ENCODE measurements around the gene CHD2.

Gene CHD2

DNA sequence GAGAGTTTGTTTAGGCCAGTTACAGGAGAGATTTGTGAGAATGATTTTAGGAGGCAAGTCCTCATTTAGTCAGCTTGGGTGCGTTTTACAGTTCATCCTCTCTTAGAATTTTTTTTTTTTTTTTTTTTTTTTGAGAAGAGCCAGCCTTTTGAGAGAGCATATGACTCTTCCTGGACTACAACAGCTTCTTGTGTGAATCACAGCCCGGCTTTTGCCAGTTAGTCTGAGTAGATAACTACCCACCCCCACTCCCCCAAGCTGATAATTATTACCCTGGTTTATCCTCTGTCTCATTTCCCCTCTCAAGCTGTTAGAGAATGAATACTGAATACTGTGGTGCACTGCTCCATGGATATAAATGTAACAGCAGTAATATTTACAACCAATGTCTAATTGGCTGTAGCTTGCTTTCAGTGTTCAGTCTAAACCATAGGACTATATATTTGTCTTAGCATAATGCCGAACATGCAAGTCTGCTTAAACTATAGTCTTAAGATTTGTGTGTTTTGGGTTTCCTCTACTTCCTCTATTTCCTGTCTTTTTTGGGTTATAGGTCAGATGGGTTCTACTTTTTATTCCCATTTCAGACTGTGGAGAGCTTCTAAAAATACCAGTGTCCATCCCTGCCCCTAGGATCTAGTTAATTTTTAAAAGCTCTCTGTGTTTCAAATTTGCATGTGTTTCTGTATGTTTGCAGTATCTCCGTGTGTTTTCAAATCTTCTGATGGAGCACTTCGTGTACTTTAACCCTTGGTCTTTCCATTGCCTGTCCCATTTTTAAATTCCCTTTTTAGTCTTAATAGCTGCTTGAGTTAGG, 8.0 kb downstream of the CHD2 start:
- Histone ChIP-seq H3K4me1 (ENCODE audit: low read depth, poor library complexity, severe bottlenecking) (peaks cover 60% of the 10 kb centered on the region), H4K20me1 (ENCODE audit: insufficient read depth) (no peaks in the 10 kb centered on the region), H3K4me2 (no peak overlapping the region), H3K4me3 (IDR thresholded peaks at IDR 0.05; ENCODE audit: insufficient read depth, low read depth, low read length) (no peak overlapping the region), H3K27ac (no peak overlapping the region), H3K36me3 (ENCODE audit: insufficient read depth) (no peaks in the 10 kb centered on the region), H3K79me2 (ENCODE audit: insufficient read depth, low read depth) (peaks cover 98% of the 10 kb centered on the region), H2AFZ (ENCODE audit: low read depth) (no peak overlapping the region), H3K27me3 (ENCODE audit: insufficient read depth, low read depth) (no peaks in the 10 kb centered on the region), H3K9ac (no peak overlapping the region)
- no peak for TF ChIP-seq CTCF (conservative IDR thresholded peaks at IDR 0.05; ENCODE audit: low read depth, low read length)

DNA sequence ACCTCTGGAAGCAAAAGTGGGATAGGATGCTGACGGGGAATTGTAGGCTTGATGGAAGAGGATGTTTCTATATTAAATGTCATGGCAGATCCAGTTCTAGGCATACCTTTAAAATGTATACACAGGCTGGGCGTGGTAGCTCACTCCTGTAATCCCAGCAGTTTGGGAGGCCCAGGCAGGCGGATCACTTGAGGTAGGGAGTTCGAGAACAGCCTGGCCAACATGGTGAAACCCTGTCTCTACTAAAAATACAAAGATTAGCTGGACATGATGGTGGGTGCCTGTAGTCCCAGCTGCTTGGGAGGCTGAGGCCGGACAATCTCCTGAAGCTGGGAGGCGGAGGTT, 8.6 kb downstream of the CHD2 start:
- Histone ChIP-seq H3K9ac (no peak overlapping the region), H3K79me2 (ENCODE audit: insufficient read depth, low read depth) (peaks cover 98% of the 10 kb centered on the region), H3K27ac (no peak overlapping the region), H2AFZ (ENCODE audit: low read depth) (no peak overlapping the region), H3K4me2 (no peak overlapping the region), H3K4me1 (ENCODE audit: low read depth, poor library complexity, severe bottlenecking) (peaks cover 66% of the 10 kb centered on the region), H3K4me3 (IDR thresholded peaks at IDR 0.05; ENCODE audit: insufficient read depth, low read depth, low read length) (no peak overlapping the region), H3K27me3 (ENCODE audit: insufficient read depth, low read depth) (no peaks in the 10 kb centered on the region), H4K20me1 (ENCODE audit: insufficient read depth) (no peaks in the 10 kb centered on the region), H3K36me3 (ENCODE audit: insufficient read depth) (no peaks in the 10 kb centered on the region)
- TF ChIP-seq CTCF (conservative IDR thresholded peaks at IDR 0.05; ENCODE audit: low read depth, low read length) = no peak

- Histone ChIP-seq H3K27ac (no peak overlapping the region), H3K36me3 (ENCODE audit: insufficient read depth) (no peaks in the 10 kb centered on the region), H3K79me2 (ENCODE audit: insufficient read depth, low read depth) (peaks cover 99% of the 10 kb centered on the region), H3K9ac (no peak overlapping the region), H3K27me3 (ENCODE audit: insufficient read depth, low read depth) (no peaks in the 10 kb centered on the region), H2AFZ (ENCODE audit: low read depth) (no peak overlapping the region), H3K4me2 (no peak overlapping the region), H3K4me1 (ENCODE audit: low read depth, poor library complexity, severe bottlenecking) (peaks cover 72% of the 10 kb centered on the region), H4K20me1 (ENCODE audit: insufficient read depth) (no peaks in the 10 kb centered on the region), H3K4me3 (IDR thresholded peaks at IDR 0.05; ENCODE audit: insufficient read depth, low read depth, low read length) (no peak overlapping the region)
- no peak for TF ChIP-seq CTCF (conservative IDR thresholded peaks at IDR 0.05; ENCODE audit: low read depth, low read length)
Measured at GRCh38 chr15:92909136-92909781, 9.1 kb downstream of the CHD2 start.

GRCh38 chr15:92910451-92910850, 10.3 kb downstream of the CHD2 start:
- H3K4me2 ChIP-seq = no peak overlapping the region
- H3K79me2 ChIP-seq (ENCODE audit: insufficient read depth, low read depth) = peaks cover 100% of the 10 kb centered on the region
- H2AFZ ChIP-seq (ENCODE audit: low read depth) = no peak overlapping the region
- H3K27me3 ChIP-seq (ENCODE audit: insufficient read depth, low read depth) = no peaks in the 10 kb centered on the region
- H4K20me1 ChIP-seq (ENCODE audit: insufficient read depth) = no peaks in the 10 kb centered on the region
- no peak overlapping the region for H3K9ac ChIP-seq
- no peaks in the 10 kb centered on the region for H3K36me3 ChIP-seq (ENCODE audit: insufficient read depth)
- peaks cover 69% of the 10 kb centered on the region for H3K4me1 ChIP-seq (ENCODE audit: low read depth, poor library complexity, severe bottlenecking)
- TF ChIP-seq CTCF (conservative IDR thresholded peaks at IDR 0.05; ENCODE audit: low read depth, low read length) = no peak
- no peak overlapping the region for H3K4me3 ChIP-seq (IDR thresholded peaks at IDR 0.05; ENCODE audit: insufficient read depth, low read depth, low read length)
- no peak overlapping the region for H3K27ac ChIP-seq
